Measurements from ENCODE around the gene SH3RF3.

GRCh38 chr2:109212836-109213563, 84.0 kb downstream of the SH3RF3 start:
- TF ChIP-seq CTCF (IDR thresholded peaks at IDR 0.05): no peak
- TF ChIP-seq POLR2A (IDR thresholded peaks at IDR 0.05): no peak

Measured in adrenal gland (tissue), 5 donors.